Measurements from ENCODE around the gene GUCY2D. TPM values are rescaled to one million over a fixed set of nuclear protein-coding genes. Genes with fewer than 3 reads are reported as not detected.

GUCY2D gene
- polyA plus RNA-seq, 1 donor (not counting 4 experiments of a cell fraction or from before 2014, with no cell fraction given) = 0.25 TPM

- H3K4me2 ChIP-seq (ENCODE audit: control insufficient read depth, extremely low read depth, insufficient read depth, low read depth, low read length) = no peak overlapping the region
- dilution Hi-C loops (cut with MboI; ENCODE audit: extremely low pct_ligation_motif_present, low sequenced_read_pairs) = no loop called here
- no peaks in the 10 kb centered on the region for H3K4me1 ChIP-seq (ENCODE audit: control insufficient read depth, extremely low read depth, insufficient read depth, low read length)
- no peaks in the 10 kb centered on the region for H3K9me1 ChIP-seq (ENCODE audit: control insufficient read depth, extremely low read depth, insufficient read depth, low read length)
- H4K20me1 ChIP-seq (ENCODE audit: control insufficient read depth, extremely low read depth, insufficient read depth, low read length) = no peaks in the 10 kb centered on the region
- no peaks in the 10 kb centered on the region for H3K36me3 ChIP-seq (ENCODE audit: control insufficient read depth in 2 of 2, extremely low read depth in 1 of 2, insufficient read depth in 2 of 2, low read length in 2 of 2)
- H3K27me3 ChIP-seq (ENCODE audit: control insufficient read depth, extremely low read depth, insufficient read depth, low read length) = no peaks in the 10 kb centered on the region
- no peaks in the 10 kb centered on the region for H3K9me3 ChIP-seq (ENCODE audit: control insufficient read depth, low read depth, low read length)
- no peaks in the 10 kb centered on the region for H3K79me2 ChIP-seq (ENCODE audit: control insufficient read depth, insufficient read depth, low read length)
- no peak for DNase-seq (ENCODE audit: low read depth, low spot score)
- TF ChIP-seq, protein P1, sequence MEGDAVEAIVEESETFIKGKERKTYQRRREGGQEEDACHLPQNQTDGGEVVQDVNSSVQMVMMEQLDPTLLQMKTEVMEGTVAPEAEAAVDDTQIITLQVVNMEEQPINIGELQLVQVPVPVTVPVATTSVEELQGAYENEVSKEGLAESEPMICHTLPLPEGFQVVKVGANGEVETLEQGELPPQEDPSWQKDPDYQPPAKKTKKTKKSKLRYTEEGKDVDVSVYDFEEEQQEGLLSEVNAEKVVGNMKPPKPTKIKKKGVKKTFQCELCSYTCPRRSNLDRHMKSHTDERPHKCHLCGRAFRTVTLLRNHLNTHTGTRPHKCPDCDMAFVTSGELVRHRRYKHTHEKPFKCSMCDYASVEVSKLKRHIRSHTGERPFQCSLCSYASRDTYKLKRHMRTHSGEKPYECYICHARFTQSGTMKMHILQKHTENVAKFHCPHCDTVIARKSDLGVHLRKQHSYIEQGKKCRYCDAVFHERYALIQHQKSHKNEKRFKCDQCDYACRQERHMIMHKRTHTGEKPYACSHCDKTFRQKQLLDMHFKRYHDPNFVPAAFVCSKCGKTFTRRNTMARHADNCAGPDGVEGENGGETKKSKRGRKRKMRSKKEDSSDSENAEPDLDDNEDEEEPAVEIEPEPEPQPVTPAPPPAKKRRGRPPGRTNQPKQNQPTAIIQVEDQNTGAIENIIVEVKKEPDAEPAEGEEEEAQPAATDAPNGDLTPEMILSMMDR (optimal IDR thresholded peaks at IDR 0.05 in 1 of 3, IDR thresholded peaks at IDR 0.05 in 1 of 3, conservative IDR thresholded peaks at IDR 0.05 in 1 of 3; ENCODE audit: extremely low read depth in 1 of 3, insufficient read depth in 2 of 3, low read length in 3 of 3) = no peak
- TF ChIP-seq EZH2 (IDR thresholded peaks at IDR 0.05; ENCODE audit: low read length) = no peak
- no peak for FAIRE-seq
- no peak overlapping the region for H3K9ac ChIP-seq (ENCODE audit: control insufficient read depth, extremely low read depth, insufficient read depth, low read length)
- no peak overlapping the region for H2AFZ ChIP-seq (ENCODE audit: control insufficient read depth, low read length)
- no peak overlapping the region for H3K27ac ChIP-seq (ENCODE audit: control insufficient read depth, insufficient read depth, low read length)
- H3K4me3 ChIP-seq (ENCODE audit: control insufficient read depth in 2 of 3, extremely low read depth in 1 of 3, insufficient read depth in 2 of 3, low read depth in 1 of 3, low read length in 3 of 3) = no peak overlapping the region
These were observed 34.7 kb upstream of the GUCY2D start for GRCh38 chr17:7967751-7968150.

DNA sequence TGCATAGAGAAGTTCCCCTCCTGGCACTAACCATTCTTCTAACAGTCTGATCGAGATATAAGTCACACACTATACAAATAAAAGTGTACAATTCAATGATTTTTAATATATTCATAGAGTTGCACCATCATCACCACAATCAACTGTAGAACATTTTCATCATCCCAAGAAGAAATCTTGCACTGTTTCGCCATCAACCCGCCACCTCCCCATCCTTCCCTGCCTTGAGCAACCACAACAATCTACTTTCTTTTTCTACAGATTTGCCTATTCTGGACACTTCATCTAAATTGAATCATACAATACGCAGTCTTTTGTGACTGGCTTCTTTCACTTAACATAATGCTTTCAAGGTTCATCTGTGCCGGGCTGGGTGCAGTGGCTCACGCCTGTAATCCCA is 33.0 kb upstream of the GUCY2D start:
- no peaks in the 10 kb centered on the region for H3K4me1 ChIP-seq (ENCODE audit: control insufficient read depth, extremely low read depth, insufficient read depth, low read length)
- no peaks in the 10 kb centered on the region for H3K27me3 ChIP-seq (ENCODE audit: control insufficient read depth, extremely low read depth, insufficient read depth, low read length)
- no peak for DNase-seq (ENCODE audit: low read depth, low spot score)
- H3K4me3 ChIP-seq (ENCODE audit: control insufficient read depth in 2 of 3, extremely low read depth in 1 of 3, insufficient read depth in 2 of 3, low read depth in 1 of 3, low read length in 3 of 3) = no peak overlapping the region
- no peak overlapping the region for H3K9ac ChIP-seq (ENCODE audit: control insufficient read depth, extremely low read depth, insufficient read depth, low read length)
- dilution Hi-C loops (cut with MboI; ENCODE audit: extremely low pct_ligation_motif_present, low sequenced_read_pairs) = no loop called here
- H3K27ac ChIP-seq (ENCODE audit: control insufficient read depth, insufficient read depth, low read length) = no peak overlapping the region
- H3K9me3 ChIP-seq (ENCODE audit: control insufficient read depth, low read depth, low read length) = no peaks in the 10 kb centered on the region
- H3K79me2 ChIP-seq (ENCODE audit: control insufficient read depth, insufficient read depth, low read length) = no peaks in the 10 kb centered on the region
- H4K20me1 ChIP-seq (ENCODE audit: control insufficient read depth, extremely low read depth, insufficient read depth, low read length) = no peaks in the 10 kb centered on the region
- H3K4me2 ChIP-seq (ENCODE audit: control insufficient read depth, extremely low read depth, insufficient read depth, low read depth, low read length) = no peak overlapping the region
- no peaks in the 10 kb centered on the region for H3K9me1 ChIP-seq (ENCODE audit: control insufficient read depth, extremely low read depth, insufficient read depth, low read length)
- no peak for FAIRE-seq
- no peak overlapping the region for H2AFZ ChIP-seq (ENCODE audit: control insufficient read depth, low read length)
- TF ChIP-seq EZH2 (IDR thresholded peaks at IDR 0.05; ENCODE audit: low read length) = no peak
- TF ChIP-seq, protein P1 (optimal IDR thresholded peaks at IDR 0.05 in 1 of 3, IDR thresholded peaks at IDR 0.05 in 1 of 3, conservative IDR thresholded peaks at IDR 0.05 in 1 of 3; ENCODE audit: extremely low read depth in 1 of 3, insufficient read depth in 2 of 3, low read length in 3 of 3) = no peak
- H3K36me3 ChIP-seq (ENCODE audit: control insufficient read depth in 2 of 2, extremely low read depth in 1 of 2, insufficient read depth in 2 of 2, low read length in 2 of 2) = no peaks in the 10 kb centered on the region

Data from keratinocyte (primary cell).